ENCODE measurements around the gene MYO7A. TPM values are rescaled to one million over a fixed set of nuclear protein-coding genes. Genes with fewer than 3 reads are reported as not detected.
A peak's percentile ranks its signal among the peaks of the same experiment; 100 is the strongest.

MYO7A gene
- total and polyA plus RNA-seq, 2 experiments from 2014 or later: not detected

GRCh38 chr11:77112641-77113381 lies 15.2 kb upstream of the MYO7A start:
- H3K9ac ChIP-seq: no peak overlapping the region
- in situ Hi-C loops (cut with MboI): no loop called here
- H3K9me2 ChIP-seq (ENCODE audit: insufficient read depth): no peaks in the 10 kb centered on the region
- TF ChIP-seq EZH2 (IDR thresholded peaks at IDR 0.05; ENCODE audit: insufficient read depth, poor library complexity, severe bottlenecking) (no peak), EZH2phosphoT487 (IDR thresholded peaks at IDR 0.05; ENCODE audit: insufficient read depth, low read depth) (no peak)
- H3K4me1 ChIP-seq (ENCODE audit: insufficient read depth): peaks cover 33% of the 10 kb centered on the region
- no peak overlapping the region for H3K4me3 ChIP-seq
- H3K9me3 ChIP-seq (ENCODE audit: low read depth): no peaks in the 10 kb centered on the region
- no peak overlapping the region for H3K4me2 ChIP-seq (ENCODE audit: unreplicated experiment)
- no peak overlapping the region for H3K27ac ChIP-seq
- H2AFZ ChIP-seq: no peak overlapping the region
- H3K36me3 ChIP-seq (ENCODE audit: low read depth): no peaks in the 10 kb centered on the region
- no peak for DNase-seq
- 89 to 92% methylated on average over 20 of the region's 20 CpGs for WGBS, 2 experiments (ENCODE audit: low coverage in 1 of 2, low lambda C conversion rate in 2 of 2, missing lambda C conversion rate in 2 of 2)
- H4K20me1 ChIP-seq (ENCODE audit: insufficient read depth): no peaks in the 10 kb centered on the region
- H3F3A ChIP-seq (ENCODE audit: insufficient read depth): peaks cover 17% of the 10 kb centered on the region
- no peaks in the 10 kb centered on the region for H3K79me2 ChIP-seq (ENCODE audit: insufficient read depth)
- no peaks in the 10 kb centered on the region for H3K27me3 ChIP-seq (replicated peaks; ENCODE audit: insufficient read depth)

DNA sequence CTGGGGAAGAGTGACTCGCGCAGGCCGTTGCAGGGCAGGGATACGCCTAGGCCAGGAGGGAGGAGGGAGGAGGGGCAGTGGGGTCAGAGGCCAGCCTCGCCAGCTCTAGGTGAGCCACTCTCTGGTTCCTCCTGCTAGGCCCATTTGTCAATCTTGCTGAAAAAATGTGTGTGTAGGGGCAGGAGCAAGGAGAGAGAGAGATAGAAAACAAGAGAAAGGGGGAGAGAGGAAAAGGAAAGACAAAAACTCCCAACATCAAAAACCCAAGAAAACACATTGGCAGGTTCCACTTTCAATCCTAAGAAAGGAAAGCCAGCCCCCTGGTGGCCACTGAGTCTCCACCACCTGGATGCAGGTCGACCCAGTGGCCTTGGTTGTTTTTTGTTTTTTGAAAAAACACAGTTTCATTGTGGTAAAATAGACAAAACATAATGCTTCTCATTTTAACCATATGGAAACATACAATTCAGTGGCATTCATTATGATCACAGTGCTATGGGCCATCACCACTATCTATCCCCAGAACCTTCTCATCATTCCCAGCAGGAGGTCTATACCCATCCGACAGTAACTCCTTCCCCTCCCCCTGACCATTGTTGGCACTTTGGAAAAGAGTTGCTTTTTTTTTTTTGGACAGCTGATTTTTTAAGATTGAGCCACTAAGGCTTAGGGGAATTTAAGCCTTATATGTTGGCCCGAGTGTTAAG lies 14.5 kb upstream of the MYO7A start:
- H3K9ac ChIP-seq: no peak overlapping the region
- H3K4me1 ChIP-seq (ENCODE audit: insufficient read depth): peaks cover 26% of the 10 kb centered on the region
- no peak overlapping the region for H3K4me2 ChIP-seq (ENCODE audit: unreplicated experiment)
- H3K36me3 ChIP-seq (ENCODE audit: low read depth): no peaks in the 10 kb centered on the region
- H3K79me2 ChIP-seq (ENCODE audit: insufficient read depth): no peaks in the 10 kb centered on the region
- H3K27me3 ChIP-seq (replicated peaks; ENCODE audit: insufficient read depth): no peaks in the 10 kb centered on the region
- peak; percentile 62 for DNase-seq
- H3K27ac ChIP-seq: no peak overlapping the region
- no peaks in the 10 kb centered on the region for H4K20me1 ChIP-seq (ENCODE audit: insufficient read depth)
- no peak overlapping the region for H3K4me3 ChIP-seq
- H3K9me3 ChIP-seq (ENCODE audit: low read depth): no peaks in the 10 kb centered on the region
- 72 to 75% methylated on average over 8 of the region's 8 CpGs for WGBS, 2 experiments (ENCODE audit: low coverage in 1 of 2, low lambda C conversion rate in 2 of 2, missing lambda C conversion rate in 2 of 2)
- no peak overlapping the region for H2AFZ ChIP-seq
- H3F3A ChIP-seq (ENCODE audit: insufficient read depth): peaks cover 14% of the 10 kb centered on the region
- in situ Hi-C loops (cut with MboI): no loop called here
- TF ChIP-seq EZH2phosphoT487 (IDR thresholded peaks at IDR 0.05; ENCODE audit: insufficient read depth, low read depth) (no peak), EZH2 (IDR thresholded peaks at IDR 0.05; ENCODE audit: insufficient read depth, poor library complexity, severe bottlenecking) (no peak)
- no peaks in the 10 kb centered on the region for H3K9me2 ChIP-seq (ENCODE audit: insufficient read depth)

DNA sequence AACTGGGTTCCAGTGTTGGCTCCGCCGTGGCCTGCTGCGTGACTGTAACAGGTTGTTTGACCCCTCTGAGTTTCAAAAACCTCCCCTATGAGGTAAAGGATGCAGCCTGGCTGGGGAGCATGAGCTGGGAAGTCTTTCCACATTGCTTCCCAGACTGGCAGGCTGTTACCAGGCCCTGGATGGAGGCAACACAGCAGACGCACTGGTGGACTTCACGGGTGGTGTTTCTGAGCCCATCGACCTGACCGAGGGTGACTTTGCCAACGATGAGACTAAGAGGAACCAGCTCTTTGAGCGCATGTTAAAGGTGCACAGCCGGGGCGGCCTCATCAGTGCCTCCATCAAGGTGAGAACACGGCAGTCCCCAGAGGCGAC lies 14.0 kb upstream of the MYO7A start:
- H3K4me1 ChIP-seq (ENCODE audit: insufficient read depth): peaks cover 20% of the 10 kb centered on the region
- H4K20me1 ChIP-seq (ENCODE audit: insufficient read depth): no peaks in the 10 kb centered on the region
- WGBS, 2 experiments (ENCODE audit: low coverage in 1 of 2, low lambda C conversion rate in 2 of 2, missing lambda C conversion rate in 2 of 2): 94 to 98% methylated on average over 9 to 13 of the region's 13 CpGs

DNA sequence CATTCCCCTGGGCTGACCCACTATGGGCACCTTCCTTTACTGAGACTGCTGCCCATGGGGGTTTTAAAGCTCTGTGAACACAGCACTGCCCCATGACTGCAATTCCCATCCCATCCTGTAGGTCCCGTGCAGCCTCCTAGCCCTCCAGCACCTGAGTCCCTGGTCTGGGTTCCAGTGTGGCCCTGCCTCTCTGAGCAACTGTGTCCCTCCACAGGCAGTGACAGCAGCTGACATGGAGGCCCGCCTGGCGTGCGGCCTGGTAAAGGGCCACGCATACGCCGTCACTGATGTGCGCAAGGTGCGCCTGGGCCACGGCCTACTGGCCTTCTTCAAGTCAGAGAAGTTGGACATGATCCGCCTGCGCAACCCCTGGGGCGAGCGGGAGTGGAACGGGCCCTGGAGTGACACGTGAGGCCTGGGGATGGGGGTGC lies 12.8 kb upstream of the MYO7A start:
- Histone ChIP-seq H3K79me2 (ENCODE audit: insufficient read depth) (no peaks in the 10 kb centered on the region), H3F3A (ENCODE audit: insufficient read depth) (no peaks in the 10 kb centered on the region), H2AFZ (no peak overlapping the region), H3K27me3 (replicated peaks; ENCODE audit: insufficient read depth) (no peaks in the 10 kb centered on the region), H3K9ac (no peak overlapping the region), H3K4me2 (ENCODE audit: unreplicated experiment) (no peak overlapping the region), H3K4me1 (ENCODE audit: insufficient read depth) (peaks cover 9% of the 10 kb centered on the region), H3K27ac (no peak overlapping the region), H3K9me2 (ENCODE audit: insufficient read depth) (no peaks in the 10 kb centered on the region), H4K20me1 (ENCODE audit: insufficient read depth) (no peaks in the 10 kb centered on the region), H3K4me3 (no peak overlapping the region), H3K9me3 (ENCODE audit: low read depth) (no peaks in the 10 kb centered on the region), H3K36me3 (ENCODE audit: low read depth) (no peaks in the 10 kb centered on the region)
- in situ Hi-C loops (cut with MboI): no loop called here
- 93 to 95% methylated on average over 16 of the region's 16 CpGs for WGBS, 2 experiments (ENCODE audit: low coverage in 1 of 2, low lambda C conversion rate in 2 of 2, missing lambda C conversion rate in 2 of 2)
- no peak for DNase-seq
- TF ChIP-seq EZH2 (IDR thresholded peaks at IDR 0.05; ENCODE audit: insufficient read depth, poor library complexity, severe bottlenecking) (no peak), EZH2phosphoT487 (IDR thresholded peaks at IDR 0.05; ENCODE audit: insufficient read depth, low read depth) (no peak)

More for the DNA sequence above, 14.0 kb upstream of the MYO7A start:
- no peaks in the 10 kb centered on the region for H3K36me3 ChIP-seq (ENCODE audit: low read depth)
- no peak overlapping the region for H3K9ac ChIP-seq
- H3K9me2 ChIP-seq (ENCODE audit: insufficient read depth): no peaks in the 10 kb centered on the region
- peaks cover 8% of the 10 kb centered on the region for H3F3A ChIP-seq (ENCODE audit: insufficient read depth)
- H3K27me3 ChIP-seq (replicated peaks; ENCODE audit: insufficient read depth): no peaks in the 10 kb centered on the region
- TF ChIP-seq EZH2phosphoT487 (IDR thresholded peaks at IDR 0.05; ENCODE audit: insufficient read depth, low read depth) (no peak), EZH2 (IDR thresholded peaks at IDR 0.05; ENCODE audit: insufficient read depth, poor library complexity, severe bottlenecking) (no peak)
- no peak overlapping the region for H3K4me2 ChIP-seq (ENCODE audit: unreplicated experiment)
- no peak overlapping the region for H3K4me3 ChIP-seq
- H2AFZ ChIP-seq: no peak overlapping the region
- H3K27ac ChIP-seq: no peak overlapping the region
- in situ Hi-C loops (cut with MboI): no loop called here
- no peak for DNase-seq
- H3K79me2 ChIP-seq (ENCODE audit: insufficient read depth): no peaks in the 10 kb centered on the region
- no peaks in the 10 kb centered on the region for H3K9me3 ChIP-seq (ENCODE audit: low read depth)
